Measurements from ENCODE around the gene HRH1.
"Not testable (repeated sequence)": the region's sequence is repeated elsewhere in the genome, so short reads cannot be mapped to it uniquely, and the experiment has no call there.

HRH1 gene

DNA sequence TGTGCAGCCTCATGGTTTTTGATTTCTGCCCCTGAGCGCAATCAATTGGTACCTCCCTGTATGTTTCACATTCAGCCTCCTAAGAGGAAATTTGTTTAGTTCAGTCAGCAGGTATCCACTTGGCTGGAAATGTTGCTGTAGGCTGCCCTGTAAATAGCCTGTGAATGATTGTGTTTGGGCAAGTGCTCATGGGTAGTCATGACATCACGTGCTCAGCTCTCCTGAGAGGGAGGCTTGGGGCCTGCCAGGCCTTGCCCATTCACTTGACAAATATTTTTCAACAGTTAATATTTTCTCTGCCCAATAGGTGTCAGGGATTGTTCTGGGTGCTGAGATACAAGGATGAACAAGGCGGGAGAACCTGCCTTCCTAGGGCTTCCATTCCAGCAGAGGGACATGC is 13.3 kb downstream of the HRH1 start:
- no peaks in the 10 kb centered on the region for H4K20me1 ChIP-seq

DNA sequence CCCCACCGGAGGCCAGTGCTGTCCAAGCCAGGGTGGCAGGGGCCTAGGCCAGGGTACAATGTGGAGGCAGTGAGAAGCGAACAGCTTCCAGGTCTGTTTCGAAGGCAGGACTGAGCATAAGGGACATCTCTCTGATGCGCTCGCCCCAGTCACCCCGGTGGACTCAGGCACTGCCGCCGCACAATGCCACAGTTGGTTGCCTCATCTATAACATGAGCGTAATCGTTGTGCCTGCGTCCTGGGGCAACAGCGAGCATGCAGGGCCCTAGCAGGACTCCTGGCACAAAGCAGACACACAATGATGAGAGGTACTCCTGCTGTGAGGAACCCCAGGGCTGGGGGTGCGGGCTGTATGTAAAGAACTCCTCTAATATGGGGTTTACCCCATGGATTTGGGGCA is 14.1 kb downstream of the HRH1 start:
- H3K4me2 ChIP-seq, result no peak overlapping the region
- TF ChIP-seq Cebpa-rat (IDR thresholded peaks at IDR 0.05), result no peak
- no peaks in the 10 kb centered on the region for H3K27me3 ChIP-seq
- H3K36me3 ChIP-seq, result no peaks in the 10 kb centered on the region
- no peak overlapping the region for H3K4me3 ChIP-seq
- H4K20me1 ChIP-seq, result no peaks in the 10 kb centered on the region
- H3K9ac ChIP-seq, result no peak overlapping the region
- no peaks in the 10 kb centered on the region for H3K9me3 ChIP-seq
- no peaks in the 10 kb centered on the region for H3K4me1 ChIP-seq
- H3K27ac ChIP-seq, result no peak overlapping the region

More for the DNA sequence above, 13.3 kb downstream of the HRH1 start:
- H3K36me3 ChIP-seq, result no peaks in the 10 kb centered on the region
- no peak overlapping the region for H3K9ac ChIP-seq
- no peak for TF ChIP-seq Cebpa-rat (IDR thresholded peaks at IDR 0.05)
- H3K27me3 ChIP-seq, result no peaks in the 10 kb centered on the region
- H3K4me3 ChIP-seq, result no peak overlapping the region
- H3K27ac ChIP-seq, result no peak overlapping the region
- no peak overlapping the region for H3K4me2 ChIP-seq
- H3K9me3 ChIP-seq, result no peaks in the 10 kb centered on the region
- H3K4me1 ChIP-seq, result no peaks in the 10 kb centered on the region

DNA sequence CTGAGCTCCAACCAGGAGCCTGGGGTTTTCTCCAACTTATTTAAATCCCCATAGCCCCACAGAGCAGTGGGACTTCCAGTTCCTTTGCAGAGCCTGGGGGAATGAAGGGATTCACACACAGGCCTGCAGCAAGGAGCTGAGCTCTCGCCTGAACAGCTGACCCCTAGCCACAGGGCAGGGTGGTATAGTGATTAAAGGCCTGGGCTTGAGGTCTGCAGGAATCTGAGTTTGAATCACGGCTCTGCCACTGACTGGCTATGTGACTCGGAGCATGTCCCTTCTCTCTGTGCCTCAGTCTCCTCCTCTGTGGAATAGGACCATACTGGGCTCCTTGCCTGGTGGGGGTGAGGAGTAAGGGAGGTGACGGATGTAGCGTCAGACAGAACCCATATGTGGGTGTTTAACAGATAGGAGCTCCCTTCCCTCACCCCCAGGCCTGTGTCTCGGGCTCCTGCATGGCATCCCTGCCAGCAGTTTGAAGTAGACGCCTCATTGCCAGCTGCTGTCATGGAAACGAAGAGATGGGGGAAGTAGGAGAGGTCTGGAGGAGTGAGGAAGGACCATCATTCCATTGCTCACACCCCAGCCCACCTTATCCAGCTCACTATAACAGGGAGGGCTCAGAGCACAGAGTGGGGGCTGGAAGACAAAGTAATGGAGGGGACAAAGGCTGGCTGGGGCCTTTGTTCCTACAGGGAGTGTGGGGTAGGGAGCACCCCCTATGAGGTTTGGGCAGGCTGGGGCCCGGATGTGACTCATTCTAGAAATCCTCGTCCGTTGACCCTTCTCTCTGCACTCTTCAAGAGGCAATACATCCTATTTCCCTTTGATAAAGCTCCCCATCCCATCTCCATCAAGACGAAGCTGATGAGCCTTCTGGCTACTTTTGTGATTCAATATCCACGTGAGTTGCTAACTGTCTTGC is 14.8 kb downstream of the HRH1 start:
- H3K27ac ChIP-seq, result no peak overlapping the region
- H3K9me3 ChIP-seq, result no peaks in the 10 kb centered on the region
- no peak overlapping the region for H3K9ac ChIP-seq
- H3K27me3 ChIP-seq, result no peaks in the 10 kb centered on the region
- no peak overlapping the region for H3K4me3 ChIP-seq
- no peak overlapping the region for H3K4me2 ChIP-seq
- no peak for TF ChIP-seq Cebpa-rat (IDR thresholded peaks at IDR 0.05)
- no peaks in the 10 kb centered on the region for H4K20me1 ChIP-seq
- no peaks in the 10 kb centered on the region for H3K36me3 ChIP-seq
- H3K4me1 ChIP-seq, result no peaks in the 10 kb centered on the region

DNA sequence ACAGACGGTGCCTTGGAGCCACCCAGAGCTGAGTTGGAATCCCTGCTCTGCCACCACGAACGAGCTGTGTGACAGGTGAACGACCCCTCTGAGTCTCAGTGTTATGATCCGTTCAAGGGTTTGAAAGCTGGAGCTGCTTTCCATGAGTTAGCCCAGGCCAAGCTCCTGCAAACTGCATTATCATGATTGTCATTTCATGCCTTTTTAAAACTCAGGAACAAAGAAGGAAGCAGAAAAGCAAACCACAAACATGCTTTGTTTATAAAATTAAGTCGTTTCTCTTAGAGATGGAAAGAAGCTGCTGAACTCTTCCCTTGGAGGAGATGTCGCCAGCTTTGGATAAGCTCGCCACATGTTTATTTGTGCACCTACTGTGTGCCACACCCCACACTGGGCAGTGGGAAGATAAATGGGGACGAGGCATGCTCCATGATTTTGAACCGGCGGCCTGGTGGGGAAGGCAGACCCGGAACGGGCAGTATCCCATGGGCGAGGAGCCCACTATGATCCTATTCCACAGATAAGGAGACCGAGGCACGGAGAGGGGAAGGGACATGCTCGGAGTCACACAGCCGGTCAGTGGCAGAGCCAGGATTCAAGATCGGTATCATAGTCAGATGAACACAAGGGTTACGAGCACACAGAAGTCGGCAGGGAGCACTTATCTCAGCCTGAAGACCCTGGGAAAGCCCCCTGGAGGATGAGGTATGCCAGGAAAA is 15.9 kb downstream of the HRH1 start:
- no peak overlapping the region for H3K4me3 ChIP-seq
- no peaks in the 10 kb centered on the region for H4K20me1 ChIP-seq
- no peaks in the 10 kb centered on the region for H3K27me3 ChIP-seq
- no peaks in the 10 kb centered on the region for H3K4me1 ChIP-seq
- H3K36me3 ChIP-seq, result no peaks in the 10 kb centered on the region
- no peak overlapping the region for H3K9ac ChIP-seq
- no peak for TF ChIP-seq Cebpa-rat (IDR thresholded peaks at IDR 0.05)
- H3K4me2 ChIP-seq, result no peak overlapping the region
- no peak overlapping the region for H3K27ac ChIP-seq
- no peaks in the 10 kb centered on the region for H3K9me3 ChIP-seq

DNA sequence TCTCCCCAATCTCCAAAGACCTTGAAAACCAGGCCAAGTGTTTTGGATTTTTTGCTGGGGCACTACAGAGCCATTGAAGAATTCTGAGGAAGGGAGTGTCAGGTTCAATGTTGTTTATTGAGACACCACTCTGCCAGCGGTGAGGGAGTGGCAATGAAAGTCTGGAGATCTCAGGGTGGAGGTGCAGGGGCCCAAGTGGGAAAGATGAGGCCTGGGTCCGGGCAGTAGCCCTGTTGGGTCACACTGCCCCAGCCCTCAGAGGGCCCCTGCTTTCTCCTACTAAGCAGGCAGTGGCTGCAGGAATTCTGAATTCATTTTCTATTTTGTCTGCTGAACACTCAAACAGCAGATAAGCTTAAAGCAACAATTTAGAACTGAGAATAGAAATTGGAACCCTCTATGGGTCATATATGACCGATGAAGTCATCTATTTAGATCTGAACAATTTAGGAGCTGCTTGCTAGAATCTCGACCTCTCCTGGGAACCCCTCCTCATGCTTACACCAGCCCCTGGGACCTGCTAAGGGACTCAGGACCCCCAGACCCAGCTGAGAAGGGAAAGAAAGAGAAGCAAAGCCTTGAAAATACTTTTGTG is 17.9 kb downstream of the HRH1 start:
- Histone ChIP-seq H3K4me1 (no peaks in the 10 kb centered on the region), H3K4me2 (no peak overlapping the region), H3K27me3 (no peaks in the 10 kb centered on the region), H3K36me3 (no peaks in the 10 kb centered on the region), H3K9ac (no peak overlapping the region), H3K4me3 (no peak overlapping the region), H4K20me1 (no peaks in the 10 kb centered on the region), H3K9me3 (no peaks in the 10 kb centered on the region), H3K27ac (no peak overlapping the region)
- no peak for TF ChIP-seq Cebpa-rat (IDR thresholded peaks at IDR 0.05)

DNA sequence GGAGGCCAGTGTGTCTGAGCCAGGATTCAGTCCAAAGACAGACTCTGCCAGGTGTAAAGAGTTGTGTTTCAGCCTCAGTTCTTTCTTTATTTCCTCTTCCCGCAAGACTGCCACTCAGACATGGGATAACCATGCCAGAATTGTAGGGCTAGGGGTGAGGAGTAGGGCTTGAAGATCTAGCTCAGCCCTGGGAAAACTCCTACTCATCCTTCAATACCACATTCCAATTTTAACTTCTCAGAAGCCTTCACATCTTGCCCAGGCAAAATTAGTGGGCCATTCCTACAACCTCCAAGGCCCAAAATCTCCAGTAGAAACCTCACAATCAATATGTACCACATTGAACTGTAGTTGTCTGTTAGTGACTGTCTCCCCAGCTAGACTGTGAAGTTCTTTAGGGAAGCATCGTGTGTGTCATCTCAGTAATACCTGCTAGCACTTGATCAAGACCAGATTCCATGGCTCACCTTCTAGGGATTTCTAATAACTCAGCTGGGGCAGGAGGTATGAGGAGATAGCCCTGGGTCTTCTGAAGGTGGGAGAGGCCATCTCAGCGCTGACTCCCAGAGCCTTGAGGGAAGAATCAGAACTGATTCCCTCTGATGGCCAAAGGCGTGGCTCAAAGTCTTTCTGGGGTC is 19.7 kb downstream of the HRH1 start:
- Histone ChIP-seq H4K20me1 (no peaks in the 10 kb centered on the region), H3K27me3 (no peaks in the 10 kb centered on the region), H3K9ac (no peak overlapping the region), H3K4me3 (no peak overlapping the region), H3K36me3 (no peaks in the 10 kb centered on the region), H3K4me1 (no peaks in the 10 kb centered on the region), H3K9me3 (no peaks in the 10 kb centered on the region), H3K27ac (no peak overlapping the region), H3K4me2 (no peak overlapping the region)
- no peak for TF ChIP-seq Cebpa-rat (IDR thresholded peaks at IDR 0.05)

DNA sequence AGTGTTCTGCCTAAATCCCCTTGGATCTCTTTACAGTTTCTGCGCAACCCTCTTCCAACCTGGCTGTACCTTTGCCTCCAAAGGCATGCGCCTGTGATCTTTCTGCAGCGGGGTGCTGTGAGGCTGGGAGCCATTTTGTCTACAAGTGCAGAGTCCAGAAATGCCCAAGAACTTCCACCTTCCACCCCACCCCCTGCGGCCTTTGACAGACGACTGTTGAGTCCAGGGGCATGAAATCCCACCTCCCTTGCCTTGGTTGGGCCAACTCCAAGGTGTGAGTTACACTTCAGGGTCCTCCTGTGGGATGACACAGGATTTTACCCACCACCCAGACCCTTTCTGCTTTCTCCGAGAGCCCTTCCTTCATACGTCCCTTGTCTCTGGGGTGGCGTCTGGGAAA is 24.1 kb downstream of the HRH1 start:
- no peaks in the 10 kb centered on the region for H3K4me1 ChIP-seq
- no peak overlapping the region for H3K4me2 ChIP-seq
- no peak overlapping the region for H3K9ac ChIP-seq
- no peaks in the 10 kb centered on the region for H4K20me1 ChIP-seq
- no peaks in the 10 kb centered on the region for H3K36me3 ChIP-seq
- TF ChIP-seq Cebpa-rat (IDR thresholded peaks at IDR 0.05), result no peak
- H3K27me3 ChIP-seq, result no peaks in the 10 kb centered on the region
- H3K9me3 ChIP-seq, result no peaks in the 10 kb centered on the region
- H3K27ac ChIP-seq, result no peak overlapping the region
- no peak overlapping the region for H3K4me3 ChIP-seq

DNA sequence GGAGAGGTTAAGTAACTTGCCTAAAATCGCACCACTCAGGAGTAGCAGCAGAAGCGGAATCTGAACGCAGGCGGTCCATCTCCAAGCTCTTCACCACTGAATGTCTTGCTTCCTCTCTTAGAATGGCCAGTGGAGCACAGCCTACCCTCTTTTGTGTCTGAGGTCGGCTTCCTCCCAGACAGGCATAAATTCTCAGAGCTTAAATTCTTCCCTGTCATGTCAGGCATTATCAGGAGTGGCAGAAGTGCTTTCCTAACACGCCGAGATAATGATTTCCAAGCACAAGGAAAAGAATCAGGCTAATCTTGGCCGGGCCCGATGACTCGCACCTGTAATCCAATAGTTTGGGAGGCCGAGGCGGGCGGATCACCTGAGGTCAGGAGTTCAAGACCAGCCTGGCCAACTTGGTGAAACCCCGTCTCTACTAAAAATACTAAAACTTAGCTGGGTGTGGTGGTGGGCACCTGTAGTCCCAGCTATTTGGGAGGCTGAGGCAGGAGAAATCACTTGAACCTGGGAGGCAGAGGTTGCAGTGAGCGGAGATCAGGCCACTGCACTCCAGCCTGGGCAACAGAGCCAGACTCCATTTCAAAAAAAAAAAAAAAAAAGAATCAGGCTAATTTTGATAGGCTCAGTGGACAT is 30.2 kb downstream of the HRH1 start:
- not testable (repeated sequence) for H3K36me3 ChIP-seq, H3K27me3 ChIP-seq, H3K27ac ChIP-seq, H4K20me1 ChIP-seq, H3K9ac ChIP-seq, H3K4me2 ChIP-seq, H3K4me3 ChIP-seq, H3K9me3 ChIP-seq, H3K4me1 ChIP-seq

DNA sequence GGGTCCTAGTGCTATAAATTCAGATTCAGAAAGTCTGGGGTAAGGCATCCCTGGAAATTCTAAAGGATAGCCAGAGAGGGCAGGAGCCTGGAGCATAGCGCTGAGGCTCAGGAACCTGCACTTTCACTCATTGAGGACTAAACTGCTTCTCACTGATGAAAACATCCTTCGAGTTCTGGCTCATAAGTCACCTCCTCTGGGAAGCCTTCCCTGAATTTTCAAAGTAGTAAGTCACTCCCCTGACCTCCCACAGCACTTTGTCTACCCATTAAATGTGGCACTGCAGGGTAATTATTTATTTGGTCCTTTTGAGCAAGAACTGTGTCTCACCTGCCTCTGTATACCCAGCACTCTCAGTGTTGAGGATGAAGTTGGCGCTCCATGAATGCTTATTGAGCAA is 30.9 kb downstream of the HRH1 start:
- no peak overlapping the region for H3K4me2 ChIP-seq
- H3K9me3 ChIP-seq, result no peaks in the 10 kb centered on the region
- no peaks in the 10 kb centered on the region for H3K27me3 ChIP-seq
- no peak overlapping the region for H3K9ac ChIP-seq
- H4K20me1 ChIP-seq, result no peaks in the 10 kb centered on the region
- no peaks in the 10 kb centered on the region for H3K4me1 ChIP-seq
- no peak overlapping the region for H3K4me3 ChIP-seq
- H3K27ac ChIP-seq, result no peak overlapping the region
- TF ChIP-seq Cebpa-rat (IDR thresholded peaks at IDR 0.05), result no peak
- H3K36me3 ChIP-seq, result no peaks in the 10 kb centered on the region

Data from BLaER1 (cell line).